Left lobe of liver (tissue), 2 donors: ENCODE data around the gene RNU1-3. TPM values are rescaled to one million over a fixed set of nuclear protein-coding genes. Genes with fewer than 3 reads are reported as not detected.
"Not testable (repeated sequence)": the region's sequence is repeated elsewhere in the genome, so short reads cannot be mapped to it uniquely, and the experiment has no call there.

Source experiments
- ATAC-seq: fragments of 200-7000 bp; cut with Tn5 transposase; one replicate; pipeline ENCODE4 v1.9.1; 2020; ENCODE audit warnings: mild to moderate bottlenecking, moderate library complexity
- DNase-seq: peaks from one replicate; pipeline ENCODE4 v3.0.0-alpha.2; 2020; ENCODE audit warnings: low spot score
- total RNA-seq: library from RNA; stranded (reverse); gene quantifications from one replicate; pipeline ENCODE4 v1.2.1, GENCODE V29; 2021
- donor health status: DM: no; HTN: no; CAD: no; lungs with moderate emphysema.
- donor health status: DM: no; HTN: yes; CAD: no.

The RNU1-3 gene
- total RNA-seq, 1 donor from 2014 or later: 1,159 TPM

GRCh38 chr1:16696507-16697150 is 29.9 kb upstream of the RNU1-3 start:
- peak; percentile 92 for DNase-seq

DNA sequence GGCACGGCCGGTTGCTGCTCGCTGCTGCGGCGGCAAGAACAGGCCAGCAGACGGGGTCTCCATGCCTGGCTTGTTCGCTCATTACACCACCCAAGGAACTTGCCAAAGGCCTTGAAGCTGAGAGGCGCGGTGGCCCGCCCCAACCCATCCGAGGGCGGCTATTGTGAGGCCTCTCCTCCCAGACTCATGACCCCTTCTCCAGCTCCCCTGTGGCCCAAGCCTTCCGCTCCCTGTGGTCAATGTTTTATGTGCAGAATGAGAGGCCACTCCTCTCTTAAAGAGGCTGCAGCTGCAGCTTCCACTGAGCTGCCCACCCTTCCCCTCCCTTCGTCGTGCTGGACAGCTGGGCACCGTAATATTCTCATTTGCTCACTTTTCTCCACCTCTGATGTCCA is 27.6 kb upstream of the RNU1-3 start:
- ATAC-seq, DNase-seq: not testable (repeated sequence)

More at GRCh38 chr1:16696507-16697150, 29.9 kb upstream of the RNU1-3 start:
- peak; percentile 78 for ATAC-seq

GRCh38 chr1:16693449-16694307 is 26.9 kb upstream of the RNU1-3 start:
- not testable (repeated sequence) for DNase-seq, ATAC-seq

- DNase-seq, ATAC-seq: not testable (repeated sequence)
Observed at GRCh38 chr1:16692717-16693448, 26.1 kb upstream of the RNU1-3 start.

DNA sequence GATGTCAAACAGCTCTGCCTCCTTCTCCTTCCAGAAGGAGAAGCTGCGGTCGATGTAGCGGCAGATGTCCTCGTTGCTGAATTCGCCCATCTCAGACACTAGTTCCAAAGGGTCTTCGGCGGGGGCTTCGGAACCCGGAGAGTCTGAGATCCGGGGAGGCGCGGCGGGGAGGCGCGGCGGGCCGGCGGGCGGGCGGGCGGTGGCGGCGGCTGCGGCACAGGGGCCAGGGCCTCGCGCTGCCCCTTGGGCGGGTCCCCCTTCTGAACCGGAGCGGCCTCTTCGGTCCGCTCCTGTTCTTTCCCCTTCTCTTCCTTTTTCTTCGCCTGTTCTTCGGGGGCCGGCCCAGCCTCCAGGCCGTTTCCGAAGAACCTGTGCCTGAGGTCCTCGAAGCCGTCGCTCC is 25.5 kb upstream of the RNU1-3 start:
- not testable (repeated sequence) for DNase-seq, ATAC-seq

DNA sequence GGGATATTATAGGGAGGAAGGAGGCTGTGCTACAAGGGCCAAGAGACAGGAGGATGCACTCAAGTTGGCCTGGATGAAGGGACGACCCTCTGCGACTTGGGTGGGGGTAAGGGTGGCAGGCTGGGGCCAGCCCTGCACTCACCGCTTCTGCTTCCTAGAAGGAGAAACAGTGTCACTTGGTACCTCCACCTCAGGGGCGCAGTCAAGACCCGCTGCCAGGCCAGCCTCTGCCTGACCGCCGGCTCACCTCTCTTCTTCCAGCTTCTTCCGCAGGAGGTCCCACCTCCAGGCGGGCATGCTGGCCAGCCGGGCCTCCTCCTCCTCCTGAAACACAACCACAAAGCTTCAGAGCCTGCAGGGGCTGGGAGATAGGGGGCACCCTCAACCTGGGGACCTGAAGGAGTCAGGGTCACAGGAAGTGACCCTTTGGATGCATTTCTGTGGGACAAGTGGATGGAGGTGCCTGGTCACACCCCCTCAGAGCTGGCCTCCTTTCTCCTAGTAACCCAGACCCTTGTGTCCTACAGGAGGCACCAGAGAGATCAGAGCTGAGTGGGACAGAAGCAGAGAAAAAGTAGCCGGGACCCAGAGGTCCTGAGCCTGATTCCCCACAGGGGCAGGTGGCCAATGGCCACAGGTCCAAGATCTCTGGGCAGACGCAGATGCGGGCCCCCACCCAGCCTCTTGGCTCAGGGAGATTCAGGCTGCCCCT is 24.4 kb upstream of the RNU1-3 start:
- ATAC-seq, DNase-seq: not testable (repeated sequence)

- not testable (repeated sequence) for DNase-seq
- peak; percentile 80 for ATAC-seq
Observed at GRCh38 chr1:16687132-16687800, 20.5 kb upstream of the RNU1-3 start.

- ATAC-seq, DNase-seq: not testable (repeated sequence)
Observed at GRCh38 chr1:16685445-16686371, 19.0 kb upstream of the RNU1-3 start.

GRCh38 chr1:16684738-16685337 is 18.1 kb upstream of the RNU1-3 start:
- ATAC-seq: peak; percentile 82
- DNase-seq: not testable (repeated sequence)

- not testable (repeated sequence) for ATAC-seq, DNase-seq
Observed at GRCh38 chr1:16684152-16684551, 17.4 kb upstream of the RNU1-3 start.

GRCh38 chr1:16682803-16683202 is 16.1 kb upstream of the RNU1-3 start:
- not testable (repeated sequence) for DNase-seq, ATAC-seq

DNA sequence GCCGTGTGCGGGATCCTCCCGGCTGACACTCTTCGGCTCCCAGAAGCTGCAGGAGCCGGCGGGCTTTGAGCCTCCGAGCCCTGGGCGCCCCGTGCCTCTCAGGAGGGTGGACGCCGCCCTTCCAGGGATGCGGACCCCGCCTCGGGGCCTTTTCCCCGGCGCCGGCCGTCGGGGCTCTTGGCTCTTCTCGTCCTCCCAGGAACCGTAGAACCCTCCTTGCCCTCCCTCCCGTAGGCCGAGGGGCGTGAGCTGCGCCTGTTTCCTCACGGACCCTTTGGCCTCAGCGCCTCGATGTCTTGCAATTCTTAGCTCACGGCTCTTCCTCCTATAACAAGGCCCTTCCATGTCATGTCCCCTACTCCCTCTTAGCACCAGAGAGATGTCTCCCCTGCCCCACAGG is 13.6 kb upstream of the RNU1-3 start:
- ATAC-seq, DNase-seq: not testable (repeated sequence)

DNA sequence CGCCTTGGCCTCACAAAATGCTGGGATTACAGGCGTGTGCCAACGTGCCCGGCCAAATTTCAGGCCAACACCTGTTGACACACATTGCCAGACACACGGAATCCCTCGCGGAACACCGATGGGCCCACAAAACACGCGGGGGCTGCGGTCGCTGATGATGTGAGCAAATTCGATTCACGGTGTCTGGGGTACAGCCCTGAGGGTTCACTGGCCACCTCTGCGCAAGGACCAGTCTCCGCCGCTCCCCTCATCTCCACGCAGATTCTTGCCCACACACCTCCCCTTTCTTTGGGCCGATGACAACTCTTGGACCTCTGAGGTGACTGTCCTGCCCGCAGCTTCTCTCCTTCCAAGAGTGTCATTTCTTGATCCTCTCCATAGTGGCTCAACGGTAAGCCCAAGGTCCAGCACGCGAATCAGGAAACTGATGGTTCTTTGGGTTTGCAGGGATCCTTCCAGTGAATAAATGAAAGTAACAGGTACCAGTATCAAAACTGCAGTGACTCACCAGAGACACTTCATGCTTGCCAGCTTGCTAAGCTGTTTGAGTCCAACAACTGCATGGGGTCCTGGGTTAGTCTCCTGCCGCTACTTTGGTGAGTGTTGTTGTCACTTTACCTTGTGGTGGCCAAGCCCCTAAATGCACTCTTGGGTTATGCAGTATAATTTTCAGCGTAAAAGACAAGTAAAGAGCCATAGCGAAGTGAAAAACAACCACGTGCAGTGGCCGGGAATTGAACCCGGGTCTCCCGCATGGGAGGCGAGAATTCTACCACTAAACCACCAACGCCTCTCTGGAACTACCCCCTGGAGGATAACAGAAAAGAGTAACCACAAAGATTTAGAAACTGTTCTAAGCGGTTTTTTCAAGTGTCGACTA is 11.0 kb upstream of the RNU1-3 start:
- DNase-seq (no peak), ATAC-seq (no peak)

DNA sequence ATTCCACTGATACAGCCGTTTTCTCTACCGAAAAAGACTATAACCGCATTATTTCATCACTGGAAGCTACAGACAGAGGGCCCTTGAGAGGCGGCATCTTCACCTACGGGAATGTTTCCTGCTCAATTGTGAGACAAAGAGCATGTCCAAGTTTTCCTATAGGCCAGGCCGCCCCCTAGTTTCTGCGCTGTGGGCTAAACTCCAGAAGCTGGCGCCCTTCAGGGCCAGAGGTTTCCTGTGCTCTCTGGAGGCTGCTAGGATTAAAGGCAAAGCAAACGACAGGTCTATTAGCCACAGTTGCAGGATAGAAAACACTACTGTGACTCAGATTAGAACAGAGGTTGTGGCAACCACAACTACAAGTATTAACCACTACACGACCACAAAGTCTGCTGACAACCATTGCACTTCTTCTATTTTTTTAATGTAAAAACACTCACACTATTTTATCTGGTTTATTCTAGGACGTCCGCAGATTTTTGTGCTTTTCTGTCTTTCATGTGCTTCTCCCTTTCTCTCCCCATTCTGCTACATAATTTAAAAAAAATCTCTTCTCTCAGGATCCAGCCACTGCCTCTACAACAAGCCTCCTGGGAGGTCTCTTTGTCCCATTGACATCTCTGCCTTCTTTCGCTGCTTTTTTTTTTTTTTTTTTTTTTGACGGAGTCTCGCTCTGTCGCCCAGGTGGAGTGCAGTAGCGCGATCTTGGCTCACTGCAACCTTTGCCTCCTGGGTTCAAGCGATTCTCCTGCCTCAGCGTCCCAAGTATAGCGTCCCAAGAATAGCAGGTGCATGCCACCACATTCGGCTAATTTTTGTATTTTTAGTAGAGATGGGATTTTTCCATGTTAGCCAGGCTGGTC is 10.1 kb upstream of the RNU1-3 start:
- DNase-seq, ATAC-seq: not testable (repeated sequence)

DNA sequence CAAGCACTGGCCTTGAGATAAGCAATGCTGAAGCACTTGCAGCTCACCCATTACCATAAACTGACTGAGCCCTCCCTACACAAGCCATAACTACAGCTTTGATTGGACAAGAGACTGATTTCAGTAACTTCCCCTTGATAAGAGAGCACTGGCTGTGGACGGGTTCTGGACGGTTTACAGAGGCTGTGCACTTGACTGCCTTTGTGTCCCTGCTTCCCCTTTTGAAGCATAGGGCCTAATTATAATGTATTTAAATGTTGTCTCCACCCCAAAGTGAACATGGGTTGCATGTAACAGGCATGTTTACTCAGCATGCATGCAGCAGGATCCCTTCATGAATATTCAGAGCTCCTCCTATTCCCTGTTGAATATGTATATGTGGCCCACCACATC is 8.4 kb upstream of the RNU1-3 start:
- not testable (repeated sequence) for DNase-seq, ATAC-seq

- not testable (repeated sequence) for DNase-seq, ATAC-seq
Observed at GRCh38 chr1:16673976-16674375, 7.2 kb upstream of the RNU1-3 start.
